Limb (tissue), 2 donors: Measurements from ENCODE around the gene CD55.

Experiments
- DNase-seq, 2 donors: peaks; one replicate each; pipeline ENCODE4 v3.0.0-alpha.2; 2016; ENCODE audit errors: extremely low spot score in 2 of 2

Gene CD55

DNA sequence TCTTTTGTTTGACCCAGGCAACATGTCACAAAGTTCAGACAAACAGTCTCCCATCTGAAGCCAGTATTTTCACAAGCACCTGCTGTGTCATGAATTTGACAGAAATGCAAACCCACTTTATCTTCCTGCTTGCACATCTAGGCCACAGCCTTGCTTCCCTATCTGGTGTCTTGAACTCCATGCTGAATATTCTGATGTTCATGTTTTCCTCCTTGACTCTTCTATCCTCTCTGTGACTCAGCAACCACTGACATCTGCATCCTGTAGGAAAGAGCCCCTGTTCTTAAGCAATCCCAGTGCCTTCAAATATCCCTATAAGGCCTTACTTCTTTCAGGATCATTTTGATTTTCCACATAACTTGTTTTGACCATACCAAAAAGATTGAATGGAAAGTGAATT lies 6.5 kb downstream of the CD55 start:
- no peak for DNase-seq

DNA sequence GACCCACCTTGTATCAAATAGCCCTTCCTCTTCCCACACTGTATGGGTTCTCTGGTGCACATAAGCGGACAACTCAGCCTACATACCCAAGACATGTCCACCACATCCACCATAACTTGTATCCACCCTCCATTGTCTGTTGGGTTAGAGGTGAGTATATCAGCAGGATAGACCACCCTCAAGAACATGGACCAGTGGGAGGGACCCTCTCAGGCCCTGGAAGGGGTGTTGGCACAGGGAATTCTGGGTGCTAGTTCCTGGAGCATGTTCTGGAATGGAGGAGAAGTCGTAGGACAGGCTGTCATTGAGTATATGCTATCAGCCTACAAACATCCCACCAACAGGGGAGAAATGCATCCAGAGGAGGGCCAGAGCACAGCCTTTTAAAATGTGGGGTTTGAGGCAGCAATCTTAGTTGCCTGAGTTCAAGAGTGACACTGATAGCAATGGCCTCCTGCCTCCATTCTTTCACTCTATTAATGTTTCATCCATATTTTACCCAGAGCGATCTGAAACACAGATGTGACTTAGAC lies 7.5 kb downstream of the CD55 start:
- DNase-seq, result no peak

DNA sequence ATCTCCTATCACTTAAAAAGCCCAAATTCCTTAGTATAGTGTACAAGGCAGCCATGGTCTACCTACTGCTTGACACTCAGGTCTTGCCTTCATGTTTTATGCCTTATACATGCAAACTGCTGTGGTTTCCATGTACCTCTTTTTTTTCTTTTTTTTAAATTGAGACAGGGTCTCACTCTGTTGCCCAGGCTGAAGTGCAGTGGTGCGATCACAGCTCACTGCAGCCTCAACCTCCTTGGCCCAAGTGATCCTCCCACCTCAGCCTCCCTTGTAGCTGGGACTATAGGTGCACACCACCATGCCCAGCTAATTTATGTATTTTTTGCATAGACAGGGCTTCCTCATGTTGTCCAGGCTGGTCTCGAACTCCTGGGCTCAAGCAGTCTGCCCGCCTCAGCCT lies 8.0 kb downstream of the CD55 start:
- DNase-seq, result no peak

DNA sequence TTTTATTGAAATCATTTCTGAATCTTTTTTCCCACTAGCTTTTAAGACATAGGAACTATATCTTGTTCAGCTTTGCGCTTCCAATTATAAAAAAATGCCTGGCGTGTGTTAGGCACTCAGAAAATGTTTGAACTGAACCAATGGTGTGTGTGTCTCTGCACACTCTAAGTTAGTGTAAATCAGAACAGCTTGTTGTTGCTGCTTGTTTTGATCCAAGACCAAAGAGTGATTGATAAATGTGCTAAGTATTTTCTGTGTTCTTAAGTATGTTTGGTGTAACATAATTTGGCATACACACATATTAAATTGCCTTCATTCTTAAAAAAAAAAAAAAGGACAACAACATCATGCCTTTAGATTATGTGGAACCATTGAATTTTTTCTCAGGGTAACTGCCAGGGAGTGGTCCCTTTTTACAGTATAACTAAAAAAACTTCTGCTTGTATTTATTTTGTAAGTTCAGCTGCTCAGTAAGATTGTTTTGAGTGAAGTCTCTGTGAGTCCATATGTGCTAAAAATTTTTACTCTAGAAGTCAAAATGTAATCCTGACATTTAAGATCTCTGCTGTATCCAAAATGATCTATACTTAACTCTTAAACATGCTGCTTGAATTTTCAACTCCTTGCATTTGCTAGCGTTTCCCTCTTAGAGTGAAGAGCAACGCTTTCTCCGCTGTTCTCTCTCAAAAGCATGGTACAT lies 8.7 kb downstream of the CD55 start:
- no peak for DNase-seq

DNA sequence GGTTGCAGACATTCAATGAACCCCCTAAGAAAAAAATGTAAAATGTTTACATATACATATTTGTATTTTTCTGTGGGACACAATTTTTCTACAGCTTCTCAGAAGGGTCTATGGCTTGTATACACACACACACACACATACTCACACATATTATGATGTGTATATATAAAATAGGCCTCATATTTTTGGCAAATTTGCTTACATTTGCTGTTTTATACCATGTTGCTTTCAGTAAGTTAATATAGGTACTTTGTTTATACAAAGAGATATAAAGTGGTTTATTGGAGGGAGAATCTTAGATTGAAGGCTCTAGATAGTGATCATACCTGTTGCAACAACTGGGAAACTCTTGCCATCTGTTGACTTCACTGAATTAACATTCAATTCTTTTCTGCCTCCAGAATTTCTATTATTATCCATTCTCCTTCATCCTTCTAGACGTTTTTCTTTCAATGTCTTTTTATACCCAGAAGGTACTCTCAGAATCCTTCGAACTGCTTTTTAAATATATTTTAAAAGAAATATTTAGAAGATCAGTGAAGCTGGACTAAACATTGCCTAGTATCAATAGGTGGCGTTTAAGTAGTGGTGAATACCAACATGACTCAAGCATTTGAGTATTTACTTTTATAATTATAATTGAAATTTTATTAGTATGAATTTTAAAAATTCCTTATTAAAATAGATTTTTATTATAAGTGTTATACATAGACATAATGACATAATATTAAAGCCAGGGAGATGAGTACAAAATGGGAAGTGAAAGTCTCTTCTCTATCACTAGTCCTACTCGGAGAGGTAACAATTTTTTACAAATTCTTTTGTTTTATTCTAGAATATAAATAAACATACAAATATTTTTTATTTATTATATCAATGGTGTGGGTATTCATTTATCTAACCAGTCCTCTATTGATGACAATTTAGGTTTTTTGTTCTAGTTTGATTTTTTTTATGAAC lies 10.2 kb downstream of the CD55 start:
- no peak for DNase-seq

DNA sequence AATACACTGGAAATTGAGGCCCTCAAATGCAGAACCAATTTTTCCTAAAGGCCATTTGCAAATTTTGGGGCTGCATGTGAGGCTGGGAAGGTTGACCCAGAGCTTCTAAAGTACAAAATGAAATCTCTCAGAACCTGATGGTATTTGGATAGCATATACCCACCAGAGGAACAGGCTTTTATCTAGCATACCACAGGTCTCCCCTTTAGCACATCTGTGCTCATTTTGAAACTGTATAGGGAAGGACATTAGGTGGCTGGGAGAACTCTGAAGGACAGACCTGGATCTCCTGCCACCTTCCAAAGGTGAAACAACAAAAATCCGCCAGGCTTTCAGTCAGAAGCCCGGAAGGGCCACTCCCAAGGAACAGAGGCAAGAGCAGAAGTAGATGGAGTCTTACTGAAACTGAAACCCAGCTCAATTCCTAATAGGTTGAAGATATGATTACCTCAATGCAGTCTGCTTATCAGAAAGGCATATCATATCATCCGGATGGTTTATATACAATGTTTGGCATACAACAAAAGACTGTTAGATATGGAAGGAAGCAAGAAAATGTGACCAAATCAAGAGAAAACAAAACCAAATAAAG lies 11.6 kb downstream of the CD55 start:
- DNase-seq, result no peak

DNA sequence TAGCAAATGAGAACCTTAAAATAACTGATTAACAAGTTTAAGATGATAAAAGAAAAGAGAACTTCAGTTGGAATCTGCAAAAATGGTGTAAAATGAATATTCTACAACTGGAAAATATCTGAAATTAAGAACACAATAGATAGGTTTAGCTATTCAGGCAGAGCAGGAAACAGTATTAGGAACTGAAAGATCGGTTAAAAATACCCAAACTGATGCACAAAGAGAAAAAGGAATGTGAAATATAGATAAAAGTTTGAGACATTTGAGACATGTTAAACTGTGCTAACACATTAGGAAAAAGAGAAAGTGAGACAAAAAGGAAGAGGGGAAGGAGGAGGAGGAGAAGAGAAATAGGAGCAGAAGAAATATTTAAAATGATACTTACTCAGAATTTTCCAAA lies 12.1 kb downstream of the CD55 start:
- no peak for DNase-seq

DNA sequence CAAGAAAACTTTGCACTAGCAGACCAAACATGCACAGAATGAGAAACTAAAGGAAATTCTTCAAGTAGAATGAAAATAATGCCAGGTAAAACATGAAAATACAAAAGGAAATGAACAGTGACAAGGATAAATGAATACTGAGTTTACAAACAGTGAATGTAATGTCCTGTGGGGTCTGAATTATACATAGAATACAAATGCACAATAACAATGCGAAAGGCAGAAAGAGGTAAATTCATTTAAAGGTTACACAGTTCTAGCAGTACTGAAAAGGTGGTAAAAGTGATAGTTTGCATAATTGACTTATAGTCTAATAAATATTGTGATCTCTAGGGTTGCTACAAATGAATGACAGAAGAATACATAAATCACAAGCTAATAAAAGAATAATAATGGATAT lies 12.9 kb downstream of the CD55 start:
- DNase-seq, result no peak

DNA sequence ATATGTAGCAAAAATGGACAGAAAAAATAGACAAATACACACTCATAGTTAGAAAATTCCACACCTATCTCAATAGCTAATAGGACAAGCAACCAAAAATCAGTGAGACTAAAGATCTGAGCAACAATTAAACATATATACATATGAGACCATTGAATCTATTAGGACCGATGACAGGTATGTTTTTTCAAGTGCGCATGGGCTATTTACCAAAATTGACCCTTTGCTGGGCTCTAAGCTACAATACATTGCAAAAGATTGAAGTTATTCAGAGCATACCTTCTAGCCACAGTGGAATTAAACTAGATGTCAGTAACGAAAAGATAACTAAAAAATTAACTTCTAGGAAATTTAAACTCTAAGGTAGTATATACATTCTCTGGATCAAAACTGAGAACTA lies 13.7 kb downstream of the CD55 start:
- DNase-seq, result no peak

DNA sequence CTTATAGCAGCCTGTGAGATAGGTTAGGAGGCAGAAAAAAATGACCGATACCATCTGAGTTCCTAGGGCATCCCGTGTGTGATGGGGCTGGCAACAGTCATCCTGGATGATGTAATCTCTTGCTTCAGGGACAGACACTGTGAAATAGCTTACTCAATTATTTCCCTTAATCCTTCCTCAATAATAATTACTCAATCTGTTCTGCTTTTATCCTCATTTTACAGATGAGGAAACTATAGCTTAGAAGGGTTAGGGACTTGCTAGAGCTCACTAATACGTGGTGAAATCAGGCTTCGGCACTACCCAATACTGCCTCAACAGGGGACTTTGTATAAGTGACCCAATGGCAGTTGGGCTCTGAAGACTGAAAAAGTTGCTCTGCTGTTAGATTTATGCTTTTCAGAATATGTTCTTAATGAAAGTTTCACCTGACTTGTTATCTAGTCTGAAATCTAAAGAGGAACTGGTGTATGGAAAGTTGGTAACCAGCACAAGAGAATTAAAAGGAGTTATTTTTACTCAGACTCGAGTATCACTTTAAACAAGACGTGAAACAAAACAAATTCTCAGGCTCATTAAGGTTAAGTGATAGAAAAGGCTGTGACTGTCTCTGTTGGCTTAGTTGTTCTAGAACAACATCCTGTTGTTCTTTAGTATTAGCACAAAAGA lies 14.4 kb downstream of the CD55 start:
- no peak for DNase-seq

DNA sequence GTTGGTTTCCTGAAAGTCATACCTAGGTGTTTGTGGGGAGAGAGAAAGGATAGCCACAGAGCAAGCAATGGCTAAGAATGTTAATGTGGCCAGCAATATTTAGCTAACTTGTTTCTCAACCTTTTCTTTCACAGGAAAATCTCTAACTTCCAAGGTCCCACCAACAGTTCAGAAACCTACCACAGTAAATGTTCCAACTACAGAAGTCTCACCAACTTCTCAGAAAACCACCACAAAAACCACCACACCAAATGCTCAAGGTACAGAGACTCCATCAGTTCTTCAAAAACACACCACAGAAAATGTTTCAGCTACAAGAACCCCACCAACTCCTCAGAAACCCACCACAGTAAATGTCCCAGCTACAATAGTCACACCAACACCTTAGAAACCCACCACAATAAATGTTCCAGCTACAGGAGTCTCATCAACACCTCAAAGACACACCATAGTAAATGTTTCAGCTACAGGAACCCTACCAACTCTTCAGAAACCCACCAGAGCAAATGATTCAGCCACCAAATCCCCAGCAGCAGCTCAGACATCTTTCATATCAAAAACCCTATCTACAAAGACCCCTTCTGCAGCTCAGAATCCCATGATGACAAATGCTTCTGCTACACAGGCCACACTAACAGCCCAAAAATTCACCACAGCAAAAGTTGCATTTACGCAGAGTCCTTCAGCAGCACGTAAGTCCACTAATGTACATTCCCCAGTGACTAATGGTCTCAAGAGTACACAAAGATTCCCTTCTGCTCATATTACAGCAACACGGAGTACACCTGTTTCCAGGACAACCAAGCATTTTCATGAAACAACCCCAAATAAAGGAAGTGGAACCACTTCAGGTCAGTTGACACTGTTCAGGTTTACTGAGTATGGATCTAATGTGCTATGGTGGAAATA lies 15.3 kb downstream of the CD55 start:
- DNase-seq, result no peak

DNA sequence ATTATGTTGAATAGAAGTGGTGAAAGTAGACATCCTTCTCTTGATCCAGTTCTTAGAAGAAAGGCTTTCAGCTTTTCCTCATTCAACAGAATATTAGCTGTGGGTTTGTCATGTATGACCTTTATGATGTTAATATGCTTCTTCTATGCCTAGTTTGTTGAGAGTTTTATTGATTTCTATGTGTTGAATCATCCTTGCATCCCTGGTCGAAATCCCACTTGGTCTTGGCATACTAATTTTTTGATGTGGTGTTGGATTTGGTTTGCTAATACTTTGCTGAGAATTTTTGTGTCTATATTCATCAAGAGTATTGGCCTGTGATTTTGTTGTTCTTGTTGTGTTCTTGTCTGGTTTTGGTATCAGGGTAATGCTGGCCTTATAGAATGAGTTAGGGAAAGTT lies 20.9 kb downstream of the CD55 start:
- no peak for DNase-seq

DNA sequence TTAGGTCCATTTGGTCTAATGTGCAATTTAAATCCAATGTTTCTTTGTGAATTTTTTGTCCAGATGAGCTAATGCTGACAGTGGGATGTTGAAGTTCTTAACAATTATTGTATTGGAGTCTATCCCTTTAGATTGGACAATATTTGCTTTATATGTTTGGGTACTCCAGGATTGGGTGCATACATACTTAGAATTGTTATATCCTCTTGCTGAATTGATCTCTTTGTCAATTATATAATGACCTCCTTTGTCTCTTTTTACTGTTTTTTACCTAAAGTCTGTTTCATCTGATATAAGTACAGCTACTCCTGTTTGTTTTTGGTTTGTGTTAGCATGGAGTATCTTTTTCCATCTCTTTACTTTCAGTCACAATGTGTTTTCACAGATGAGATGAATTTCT lies 22.2 kb downstream of the CD55 start:
- DNase-seq, result no peak

DNA sequence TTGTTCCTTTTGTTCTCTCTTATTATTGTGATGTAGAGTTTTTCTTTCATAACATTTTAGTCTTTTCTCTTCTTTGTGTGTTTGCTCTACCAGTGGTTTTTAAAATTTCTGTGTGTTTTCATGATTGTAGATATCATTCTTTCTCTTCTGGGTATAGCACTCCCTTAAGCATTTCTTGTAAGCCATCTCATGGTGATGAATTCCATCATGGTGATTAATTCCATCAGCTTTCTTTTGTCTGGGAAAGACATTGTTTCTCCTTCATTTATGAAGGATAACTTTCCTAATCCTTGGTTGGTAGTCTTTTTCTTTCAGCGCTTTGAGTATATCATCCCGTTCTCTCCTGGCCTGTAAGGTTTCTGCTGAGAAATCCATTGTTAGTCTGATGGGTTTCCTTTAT lies 22.7 kb downstream of the CD55 start:
- no peak for DNase-seq

DNA sequence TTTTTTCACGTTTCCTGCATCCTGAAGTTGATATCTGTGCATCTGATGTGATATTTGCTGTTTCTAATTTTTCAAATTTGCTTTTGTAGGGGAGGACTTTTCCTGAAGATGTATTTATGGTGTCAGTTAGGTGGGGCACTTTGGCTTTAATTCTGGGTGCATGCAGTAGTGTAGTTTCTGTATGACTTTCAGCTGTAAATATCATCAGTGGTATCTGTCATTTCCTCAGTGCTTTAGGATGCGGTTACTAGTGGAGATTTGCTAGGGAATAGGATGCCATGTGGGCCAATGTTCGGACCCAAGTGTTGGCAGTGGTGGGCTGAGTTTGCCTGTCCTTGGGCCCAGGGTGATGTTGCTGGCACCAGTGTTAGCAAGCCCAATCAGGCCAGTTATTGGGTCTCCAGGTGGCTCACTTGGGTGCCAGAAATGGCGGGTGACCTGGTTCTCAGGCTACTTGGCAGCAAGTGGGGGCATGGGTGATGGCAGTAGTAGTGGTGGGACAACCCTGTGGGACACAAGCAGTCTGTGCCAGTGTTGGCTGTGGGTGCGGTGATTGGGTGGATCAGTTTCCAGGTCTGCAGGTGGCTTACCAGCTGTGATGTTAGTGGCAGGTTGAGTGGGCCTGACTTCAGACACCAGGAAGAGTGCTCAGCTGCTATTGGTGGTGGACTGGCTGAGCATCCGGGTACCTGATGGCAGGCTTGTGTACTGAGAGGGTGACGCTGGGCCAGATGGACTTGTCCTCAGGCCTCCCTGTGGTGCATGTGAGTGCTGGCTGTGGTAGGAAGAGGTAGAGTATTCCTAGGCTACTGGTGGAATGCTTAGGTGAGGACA lies 24.4 kb downstream of the CD55 start:
- DNase-seq, result no peak

DNA sequence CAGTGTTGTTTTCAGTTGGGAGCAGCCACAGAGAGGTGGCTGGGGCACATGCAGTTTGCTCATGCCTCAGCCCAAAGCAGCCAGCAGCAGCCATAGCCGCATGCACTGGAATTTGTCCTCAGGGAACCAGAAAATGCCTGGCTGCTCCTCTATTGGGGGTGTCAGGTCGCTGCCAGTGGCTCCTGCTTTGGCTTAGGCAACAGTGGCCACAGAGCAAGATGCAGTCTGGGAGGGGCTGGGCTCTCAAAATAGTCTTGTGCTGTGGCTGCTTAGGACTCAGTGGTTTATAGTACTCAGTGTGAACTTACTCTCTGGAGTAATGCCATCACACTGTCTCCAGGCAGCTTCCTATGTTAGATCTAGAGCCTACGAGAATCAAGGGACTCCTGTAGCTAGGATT lies 25.0 kb downstream of the CD55 start:
- DNase-seq, result no peak

DNA sequence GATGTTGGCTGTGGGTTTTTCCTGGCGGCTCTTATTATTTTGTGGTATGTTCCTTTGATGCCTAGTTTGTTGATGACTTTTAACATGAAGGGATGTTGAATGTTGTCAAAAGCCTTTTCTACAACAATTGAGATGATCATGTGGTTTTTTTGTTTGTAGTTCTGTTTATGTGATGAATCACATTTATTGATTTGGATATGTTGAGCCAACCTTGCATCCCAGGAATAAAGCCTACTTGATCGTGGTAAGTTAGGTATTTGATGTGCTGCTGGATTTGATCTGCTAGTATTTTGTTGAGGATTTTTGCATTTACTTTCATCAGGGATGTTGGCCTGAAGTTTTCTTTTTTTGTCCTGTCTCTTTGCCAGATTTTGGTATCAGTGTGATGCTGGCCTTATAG lies 28.5 kb downstream of the CD55 start:
- DNase-seq, result no peak

DNA sequence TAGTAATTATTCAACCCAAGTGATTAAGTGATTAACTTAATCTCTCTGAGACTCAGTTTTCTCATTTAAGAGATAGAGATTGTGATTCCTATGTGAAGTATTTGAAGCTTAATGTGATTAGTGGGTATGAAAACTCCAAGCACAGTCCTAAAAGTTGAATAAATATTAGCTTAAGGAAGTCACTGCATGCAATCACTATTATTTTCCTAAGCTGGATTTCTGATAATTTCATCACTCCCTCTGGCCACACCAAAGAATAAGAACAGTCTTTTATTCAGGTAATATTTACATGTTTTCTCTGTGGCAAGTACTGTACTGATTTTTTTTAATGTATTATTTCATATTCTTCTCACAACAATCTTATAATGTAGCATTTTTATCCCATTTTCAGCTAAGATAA lies 31.1 kb downstream of the CD55 start:
- no peak for DNase-seq

DNA sequence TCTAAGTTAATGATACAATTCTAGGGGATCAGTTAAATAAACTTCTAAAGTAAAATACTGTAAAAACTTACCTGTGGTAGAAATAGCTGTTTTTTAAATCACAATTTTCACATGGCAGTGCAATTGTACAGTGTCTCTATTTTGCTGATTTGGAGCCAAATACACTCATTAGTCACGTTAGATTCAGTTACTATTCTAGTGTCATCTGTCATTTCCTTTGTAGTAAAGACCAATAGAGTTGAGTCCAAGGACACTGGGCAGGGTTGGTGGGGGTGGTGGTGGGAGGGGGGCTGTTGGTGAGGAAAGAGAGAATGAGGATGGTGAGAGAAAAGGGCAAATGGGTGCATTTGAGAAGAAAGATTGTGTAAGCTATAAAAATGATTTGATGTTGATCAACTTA lies 33.6 kb downstream of the CD55 start:
- DNase-seq, result no peak
